ENCODE measurements around the gene NAPEPLD. TPM values are rescaled to one million over a fixed set of nuclear protein-coding genes. Genes with fewer than 3 reads are reported as not detected.
"Not testable (repeated sequence)": the region's sequence is repeated elsewhere in the genome, so short reads cannot be mapped to it uniquely, and the experiment has no call there.

Gene NAPEPLD
- total RNA-seq, 1 donor from 2014 or later: 7.6 TPM

DNA sequence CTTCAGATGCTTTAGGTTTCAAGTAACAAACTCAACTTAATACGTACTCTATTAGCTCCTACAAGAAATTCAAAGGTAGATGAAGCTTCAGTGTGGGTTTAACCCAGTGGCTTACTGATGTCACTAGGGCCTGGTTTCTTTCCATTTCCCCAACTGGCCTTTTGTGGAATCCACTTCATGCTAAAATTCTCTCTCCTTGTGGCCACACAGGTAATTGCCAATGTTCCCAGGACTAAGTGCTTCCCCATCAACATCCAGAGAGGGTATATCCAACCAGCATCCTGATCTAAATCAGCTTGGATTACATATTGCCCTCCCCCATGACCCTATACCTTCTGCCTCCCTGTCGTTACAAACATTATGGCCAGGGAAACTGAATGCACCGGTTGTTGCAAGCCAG, 85.0 kb downstream of the NAPEPLD start:
- no peak for DNase-seq (ENCODE audit: low read depth)
- Histone ChIP-seq H4K20me1 (ENCODE audit: insufficient read depth, low read length) (no peaks in the 10 kb centered on the region), H3K4me1 (ENCODE audit: insufficient read depth, low read length) (no peaks in the 10 kb centered on the region), H2AFZ (ENCODE audit: low read depth, low read length) (no peak overlapping the region), H3K27me3 (ENCODE audit: insufficient read depth, low read length) (no peaks in the 10 kb centered on the region), H3K9ac (ENCODE audit: low read length) (no peak overlapping the region), H3K79me2 (ENCODE audit: insufficient read depth, low read length) (no peaks in the 10 kb centered on the region), H3K36me3 (ENCODE audit: insufficient read depth, low read length) (no peaks in the 10 kb centered on the region), H3K9me3 (ENCODE audit: insufficient read depth, low read depth, low read length) (no peaks in the 10 kb centered on the region), H3K4me3 (ENCODE audit: insufficient read depth, low read depth, low read length) (no peak overlapping the region), H3K4me2 (ENCODE audit: low read length) (no peak overlapping the region), H3K27ac (ENCODE audit: low read depth, low read length) (no peak overlapping the region)
- no peaks in the 10 kb centered on the region for H3K27me3 Mint-ChIP-seq (ENCODE audit: low read depth, unreplicated experiment)
- peaks cover 2% of the 10 kb centered on the region for H3K36me3 Mint-ChIP-seq (ENCODE audit: low read depth, unreplicated experiment)
- H3K9me3 Mint-ChIP-seq (ENCODE audit: unreplicated experiment): peaks cover 5% of the 10 kb centered on the region
- FAIRE-seq: no peak
- H3K27ac Mint-ChIP-seq (ENCODE audit: unreplicated experiment): no peak overlapping the region
- TF ChIP-seq, protein P1, sequence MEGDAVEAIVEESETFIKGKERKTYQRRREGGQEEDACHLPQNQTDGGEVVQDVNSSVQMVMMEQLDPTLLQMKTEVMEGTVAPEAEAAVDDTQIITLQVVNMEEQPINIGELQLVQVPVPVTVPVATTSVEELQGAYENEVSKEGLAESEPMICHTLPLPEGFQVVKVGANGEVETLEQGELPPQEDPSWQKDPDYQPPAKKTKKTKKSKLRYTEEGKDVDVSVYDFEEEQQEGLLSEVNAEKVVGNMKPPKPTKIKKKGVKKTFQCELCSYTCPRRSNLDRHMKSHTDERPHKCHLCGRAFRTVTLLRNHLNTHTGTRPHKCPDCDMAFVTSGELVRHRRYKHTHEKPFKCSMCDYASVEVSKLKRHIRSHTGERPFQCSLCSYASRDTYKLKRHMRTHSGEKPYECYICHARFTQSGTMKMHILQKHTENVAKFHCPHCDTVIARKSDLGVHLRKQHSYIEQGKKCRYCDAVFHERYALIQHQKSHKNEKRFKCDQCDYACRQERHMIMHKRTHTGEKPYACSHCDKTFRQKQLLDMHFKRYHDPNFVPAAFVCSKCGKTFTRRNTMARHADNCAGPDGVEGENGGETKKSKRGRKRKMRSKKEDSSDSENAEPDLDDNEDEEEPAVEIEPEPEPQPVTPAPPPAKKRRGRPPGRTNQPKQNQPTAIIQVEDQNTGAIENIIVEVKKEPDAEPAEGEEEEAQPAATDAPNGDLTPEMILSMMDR (IDR thresholded peaks at IDR 0.05; ENCODE audit: insufficient read depth, low read depth, low read length): no peak
- no peak overlapping the region for H3K4me3 Mint-ChIP-seq (ENCODE audit: unreplicated experiment)
- peaks cover 1% of the 10 kb centered on the region for H3K4me1 Mint-ChIP-seq (ENCODE audit: low read depth, unreplicated experiment)

DNA sequence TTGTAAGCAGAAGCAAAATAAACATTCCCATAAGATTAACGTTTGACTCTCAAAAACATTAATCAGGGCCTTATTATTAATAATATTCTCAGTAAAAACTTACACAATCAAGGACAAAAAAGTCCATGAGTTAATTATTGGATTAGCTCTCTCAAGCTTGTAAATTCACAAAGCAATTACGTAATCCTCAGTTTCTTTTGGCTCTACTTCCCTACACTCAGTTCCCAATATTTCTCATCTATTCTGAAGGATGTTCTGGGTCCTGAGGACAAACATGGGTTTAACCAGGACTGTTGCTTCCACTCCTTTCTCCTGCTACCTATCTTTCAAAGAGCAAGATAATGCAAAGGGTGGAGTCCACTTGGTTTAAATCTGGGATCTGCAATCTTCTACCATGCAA, 89.4 kb downstream of the NAPEPLD start:
- Histone ChIP-seq H3K4me3 (ENCODE audit: insufficient read depth, low read depth, low read length) (no peak overlapping the region), H3K9ac (ENCODE audit: low read length) (no peak overlapping the region), H3K4me1 (ENCODE audit: insufficient read depth, low read length) (no peaks in the 10 kb centered on the region), H3K36me3 (ENCODE audit: insufficient read depth, low read length) (no peaks in the 10 kb centered on the region), H3K27me3 (ENCODE audit: insufficient read depth, low read length) (no peaks in the 10 kb centered on the region), H2AFZ (ENCODE audit: low read depth, low read length) (no peak overlapping the region), H3K27ac (ENCODE audit: low read depth, low read length) (no peak overlapping the region), H4K20me1 (ENCODE audit: insufficient read depth, low read length) (no peaks in the 10 kb centered on the region), H3K79me2 (ENCODE audit: insufficient read depth, low read length) (no peaks in the 10 kb centered on the region), H3K4me2 (ENCODE audit: low read length) (no peak overlapping the region), H3K9me3 (ENCODE audit: insufficient read depth, low read depth, low read length) (no peaks in the 10 kb centered on the region)
- H3K9me3 Mint-ChIP-seq (ENCODE audit: unreplicated experiment): no peaks in the 10 kb centered on the region
- H3K27ac Mint-ChIP-seq (ENCODE audit: unreplicated experiment): no peak overlapping the region
- no peak overlapping the region for H3K4me3 Mint-ChIP-seq (ENCODE audit: unreplicated experiment)
- no peaks in the 10 kb centered on the region for H3K27me3 Mint-ChIP-seq (ENCODE audit: low read depth, unreplicated experiment)
- peaks cover under 1% of the 10 kb centered on the region for H3K36me3 Mint-ChIP-seq (ENCODE audit: low read depth, unreplicated experiment)
- DNase-seq (ENCODE audit: low read depth): no peak
- H3K4me1 Mint-ChIP-seq (ENCODE audit: low read depth, unreplicated experiment): peaks cover 1% of the 10 kb centered on the region
- TF ChIP-seq EZH2 (IDR thresholded peaks at IDR 0.05; ENCODE audit: insufficient read depth, low read length): no peak
- TF ChIP-seq, protein P1 (IDR thresholded peaks at IDR 0.05; ENCODE audit: insufficient read depth, low read depth, low read length): no peak
- FAIRE-seq: peak; percentile 17

DNA sequence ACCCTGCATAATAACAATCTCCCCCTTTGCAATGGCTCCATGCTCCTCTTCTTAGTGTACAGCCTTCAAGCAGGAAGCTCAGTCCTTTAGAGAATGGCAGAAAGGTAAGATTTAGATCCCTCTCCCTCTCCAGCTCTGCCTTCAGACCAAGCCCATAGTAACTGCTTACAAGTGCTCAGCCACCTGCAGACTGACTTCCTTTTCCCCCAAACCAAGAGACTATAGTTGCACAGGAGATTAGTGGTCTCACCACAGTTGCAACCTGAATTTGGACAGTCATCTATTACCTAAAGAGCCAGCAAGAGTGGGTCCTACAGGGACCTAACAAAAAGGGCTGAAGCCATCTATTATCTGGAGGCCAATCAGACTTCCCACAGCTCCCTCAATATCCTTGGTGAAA, 90.8 kb downstream of the NAPEPLD start:
- DNase-seq (ENCODE audit: low read depth) (no peak), FAIRE-seq (no peak)
- no peak for TF ChIP-seq EZH2 (IDR thresholded peaks at IDR 0.05; ENCODE audit: insufficient read depth, low read length)
- TF ChIP-seq, protein P1 (IDR thresholded peaks at IDR 0.05; ENCODE audit: insufficient read depth, low read depth, low read length): no peak
- H3K79me2 ChIP-seq (ENCODE audit: insufficient read depth, low read length): no peaks in the 10 kb centered on the region
- no peaks in the 10 kb centered on the region for H3K27me3 ChIP-seq (ENCODE audit: insufficient read depth, low read length)
- H3K4me1 ChIP-seq (ENCODE audit: insufficient read depth, low read length): no peaks in the 10 kb centered on the region
- Mint-ChIP-seq H3K4me1 (ENCODE audit: low read depth, unreplicated experiment) (peaks cover 1% of the 10 kb centered on the region), H3K9me3 (ENCODE audit: unreplicated experiment) (peaks cover 2% of the 10 kb centered on the region), H3K27ac (ENCODE audit: unreplicated experiment) (no peak overlapping the region), H3K36me3 (ENCODE audit: low read depth, unreplicated experiment) (peaks cover 8% of the 10 kb centered on the region), H3K4me3 (ENCODE audit: unreplicated experiment) (no peak overlapping the region), H3K27me3 (ENCODE audit: low read depth, unreplicated experiment) (no peaks in the 10 kb centered on the region)
- no peak overlapping the region for H2AFZ ChIP-seq (ENCODE audit: low read depth, low read length)
- no peak overlapping the region for H3K27ac ChIP-seq (ENCODE audit: low read depth, low read length)
- H3K9me3 ChIP-seq (ENCODE audit: insufficient read depth, low read depth, low read length): no peaks in the 10 kb centered on the region
- no peak overlapping the region for H3K4me3 ChIP-seq (ENCODE audit: insufficient read depth, low read depth, low read length)
- H3K36me3 ChIP-seq (ENCODE audit: insufficient read depth, low read length): no peaks in the 10 kb centered on the region
- no peaks in the 10 kb centered on the region for H4K20me1 ChIP-seq (ENCODE audit: insufficient read depth, low read length)
- H3K9ac ChIP-seq (ENCODE audit: low read length): no peak overlapping the region
- H3K4me2 ChIP-seq (ENCODE audit: low read length): no peak overlapping the region

DNA sequence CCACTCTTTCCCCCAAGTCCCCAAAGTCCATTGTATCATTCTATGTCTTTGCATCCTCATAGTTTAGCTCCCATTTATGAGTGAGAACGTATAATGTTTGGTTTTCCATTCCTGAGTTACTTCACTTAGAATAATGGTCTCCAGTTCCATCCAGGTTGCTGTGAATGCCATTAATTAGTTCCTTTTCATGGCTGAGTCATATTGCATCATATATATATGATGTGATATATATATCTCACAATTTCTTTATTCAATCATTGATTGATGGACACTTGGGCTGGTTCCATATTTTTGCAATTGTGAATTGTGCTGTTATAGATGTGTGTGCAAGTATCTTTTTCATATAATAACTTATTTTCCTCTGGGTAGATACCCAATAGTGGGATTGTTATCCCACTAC, 92.9 kb downstream of the NAPEPLD start:
- H3K9ac ChIP-seq (ENCODE audit: low read length); H3K27ac ChIP-seq (ENCODE audit: low read depth, low read length); H2AFZ ChIP-seq (ENCODE audit: low read depth, low read length); H3K9me3 ChIP-seq (ENCODE audit: insufficient read depth, low read depth, low read length); H3K27ac Mint-ChIP-seq (ENCODE audit: unreplicated experiment); H3K79me2 ChIP-seq (ENCODE audit: insufficient read depth, low read length); H3K4me1 Mint-ChIP-seq (ENCODE audit: low read depth, unreplicated experiment); H3K4me3 Mint-ChIP-seq (ENCODE audit: unreplicated experiment); H3K4me3 ChIP-seq (ENCODE audit: insufficient read depth, low read depth, low read length); H3K27me3 Mint-ChIP-seq (ENCODE audit: low read depth, unreplicated experiment); DNase-seq (ENCODE audit: low read depth); H3K27me3 ChIP-seq (ENCODE audit: insufficient read depth, low read length); H4K20me1 ChIP-seq (ENCODE audit: insufficient read depth, low read length); FAIRE-seq; H3K4me1 ChIP-seq (ENCODE audit: insufficient read depth, low read length); H3K36me3 Mint-ChIP-seq (ENCODE audit: low read depth, unreplicated experiment); H3K4me2 ChIP-seq (ENCODE audit: low read length); H3K9me3 Mint-ChIP-seq (ENCODE audit: unreplicated experiment); H3K36me3 ChIP-seq (ENCODE audit: insufficient read depth, low read length): not testable (repeated sequence)

Measured in astrocyte (in vitro differentiated cells and primary cell).